Gastrocnemius medialis (tissue), 4 donors: ENCODE data around the gene CCDC85A. TPM values are rescaled to one million over a fixed set of nuclear protein-coding genes. Genes with fewer than 3 reads are reported as not detected.

ENCODE experiments used
- ATAC-seq, 2 donors: fragments of 150-250 bp; one replicate each; pipeline ENCODE4 v1.9.1; 2016
- DNase-seq, 2 donors: peaks; one replicate each; pipeline ENCODE4 v3.0.0-alpha.2; 2019
- H3K27ac ChIP-seq, 4 donors: fragments of 200-600 bp; sonication (generic); 1 replicate in 1 of 4; 2 replicates in 3 of 4; pipeline ENCODE4 v1.5.1; 2016 to 2018; ENCODE audit warnings: mild to moderate bottlenecking in 2 of 4, moderate library complexity in 1 of 4
- H3K27me3 ChIP-seq, 3 donors: fragments of 200-600 bp; sonication (generic) in 2 of 3; 1 replicate in 1 of 3; 2 replicates in 2 of 3; pipeline versions ENCODE4 v1.5.1 to v1.6.0; 2016 to 2019; ENCODE audit warnings: mild to moderate bottlenecking in 1 of 3, moderate library complexity in 1 of 3
- H3K36me3 ChIP-seq, 2 donors: fragments of 200-600 bp; sonication (generic) in 1 of 2; one replicate each; pipeline ENCODE4 v1.5.1; 2017 to 2018
- H3K4me1 ChIP-seq, 2 donors: fragments of 200-600 bp; sonication (generic) in 1 of 2; one replicate each; pipeline ENCODE4 v1.5.1; 2016 to 2017; ENCODE audit warnings: mild to moderate bottlenecking in 2 of 2
- H3K4me3 ChIP-seq, 4 donors: fragments of 200-600 bp; sonication (generic) in 3 of 4; 1 replicate in 1 of 4; 2 replicates in 3 of 4; pipeline ENCODE4 v1.5.1; 2016 to 2019; ENCODE audit warnings: mild to moderate bottlenecking in 2 of 4
- H3K9me3 ChIP-seq, 3 donors: fragments of 200-600 bp; sonication (generic) in 2 of 3; 1 replicate in 1 of 3; 2 replicates in 2 of 3; pipeline ENCODE4 v1.5.1; 2016 to 2019
- POLR2A ChIP-seq, 2 donors: fragments of 450-650 bp; IDR thresholded peaks; one replicate each; pipeline ENCODE4 v1.6.1; 2017; ENCODE audit warnings: antibody characterized with exemption in 2 of 2, mild to moderate bottlenecking in 2 of 2, moderate library complexity in 2 of 2
- in situ Hi-C, 4 donors: fragments of 200-750 bp; cut with MboI; loops; one replicate each; pipeline versions ENCODE4 v1.15.0 to v1.8.0; 2017; ENCODE audit warnings: low sequenced_read_pairs in 4 of 4
- intact Hi-C: fragments of 100-400 bp; cut with DNase I; formaldehyde crosslinking; loops from one replicate; pipeline ENCODE4 v1.15.1; 2023; ENCODE audit warnings: low total_unique reads
- total RNA-seq, 4 donors: library from RNA; depleted of rRNA; stranded (reverse); fragments of >200 nt; gene quantifications; one replicate each; pipeline versions ENCODE4 v1.1.0 to v1.2.3, GENCODE V29; 2016
- TF ChIP-seq, protein P1 (sequence below), 5 experiments: fragments of 450-650 bp in 3 of 5; fragments of 200-600 bp in 2 of 5; sonication (generic) in 2 of 5; IDR thresholded peaks in 4 of 5; conservative IDR thresholded peaks in 1 of 5; 1 replicate in 4 of 5; 2 replicates in 1 of 5; pipeline ENCODE4 v1.5.1; 2016 to 2019; ENCODE audit warnings: antibody characterized with exemption in 5 of 5, mild to moderate bottlenecking in 3 of 5, moderate library complexity in 3 of 5

The CCDC85A gene
- total RNA-seq, 4 donors from 2014 or later: 4.6 to 8.2 (median 6.1) TPM

DNA sequence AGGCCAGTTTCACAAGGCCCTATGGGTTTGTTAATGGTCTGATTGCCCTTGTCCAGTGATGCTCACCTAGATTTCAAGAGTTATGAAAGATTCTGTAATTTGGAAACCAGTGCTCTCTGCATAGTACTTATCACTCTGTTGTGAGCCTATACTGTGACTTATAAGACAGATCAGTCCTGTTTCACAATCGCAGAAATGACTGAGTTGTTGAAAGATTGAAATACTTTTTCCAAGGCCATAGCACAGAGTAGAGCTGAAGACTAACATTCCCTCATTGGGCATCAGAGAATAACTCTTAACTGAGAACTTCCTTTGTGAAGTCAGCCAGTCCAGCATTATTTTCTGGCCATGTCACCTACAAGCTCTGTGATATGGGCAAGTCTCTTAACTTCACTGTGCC lies 44.0 kb downstream of the CCDC85A start:
- no peak overlapping the region for H3K4me3 ChIP-seq
- intact Hi-C loops (no loop called here), in situ Hi-C loops (no loop called here)
- no peaks in the 10 kb centered on the region for H3K9me3 ChIP-seq
- H3K36me3 ChIP-seq: no peaks in the 10 kb centered on the region
- ATAC-seq (no peak), DNase-seq (no peak)
- H3K27me3 ChIP-seq: no peaks in the 10 kb centered on the region
- no peak for TF ChIP-seq POLR2A (IDR thresholded peaks at IDR 0.05)
- TF ChIP-seq, protein P1, sequence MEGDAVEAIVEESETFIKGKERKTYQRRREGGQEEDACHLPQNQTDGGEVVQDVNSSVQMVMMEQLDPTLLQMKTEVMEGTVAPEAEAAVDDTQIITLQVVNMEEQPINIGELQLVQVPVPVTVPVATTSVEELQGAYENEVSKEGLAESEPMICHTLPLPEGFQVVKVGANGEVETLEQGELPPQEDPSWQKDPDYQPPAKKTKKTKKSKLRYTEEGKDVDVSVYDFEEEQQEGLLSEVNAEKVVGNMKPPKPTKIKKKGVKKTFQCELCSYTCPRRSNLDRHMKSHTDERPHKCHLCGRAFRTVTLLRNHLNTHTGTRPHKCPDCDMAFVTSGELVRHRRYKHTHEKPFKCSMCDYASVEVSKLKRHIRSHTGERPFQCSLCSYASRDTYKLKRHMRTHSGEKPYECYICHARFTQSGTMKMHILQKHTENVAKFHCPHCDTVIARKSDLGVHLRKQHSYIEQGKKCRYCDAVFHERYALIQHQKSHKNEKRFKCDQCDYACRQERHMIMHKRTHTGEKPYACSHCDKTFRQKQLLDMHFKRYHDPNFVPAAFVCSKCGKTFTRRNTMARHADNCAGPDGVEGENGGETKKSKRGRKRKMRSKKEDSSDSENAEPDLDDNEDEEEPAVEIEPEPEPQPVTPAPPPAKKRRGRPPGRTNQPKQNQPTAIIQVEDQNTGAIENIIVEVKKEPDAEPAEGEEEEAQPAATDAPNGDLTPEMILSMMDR (IDR thresholded peaks at IDR 0.05 in 4 of 5, conservative IDR thresholded peaks at IDR 0.05 in 1 of 5): no peak
- H3K27ac ChIP-seq: no peak overlapping the region
- no peaks in the 10 kb centered on the region for H3K4me1 ChIP-seq

DNA sequence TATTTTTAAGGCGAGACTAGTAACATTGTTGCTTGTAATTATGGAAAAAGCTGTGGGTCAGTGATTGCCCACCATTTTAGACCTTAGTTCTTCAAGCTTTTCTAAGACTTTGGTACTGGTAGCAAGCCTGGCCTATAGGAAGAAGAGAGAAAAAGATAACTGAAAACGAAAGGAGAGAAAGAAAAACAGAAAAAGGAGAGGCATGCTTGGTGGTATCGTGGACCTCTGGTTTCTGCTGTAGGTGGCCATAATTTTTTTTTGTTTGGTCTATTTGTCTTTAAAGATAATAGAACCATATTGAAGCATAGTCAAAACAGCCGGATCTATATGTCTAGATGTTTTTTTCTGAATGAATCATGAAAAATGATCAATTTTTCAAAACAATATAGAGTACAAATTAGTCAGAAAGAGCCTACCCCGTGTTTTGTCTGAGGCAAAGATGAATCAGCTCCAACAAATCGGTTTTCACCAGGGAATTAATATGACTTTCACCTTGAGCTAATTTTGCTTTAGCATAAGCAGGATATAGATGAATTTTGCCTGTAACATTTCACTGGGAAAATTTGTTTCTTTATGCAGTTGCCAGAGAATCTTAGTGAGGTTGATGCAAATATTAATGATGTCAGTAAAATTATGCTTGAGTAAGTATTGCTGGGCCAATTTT lies 45.7 kb downstream of the CCDC85A start:
- H3K27ac ChIP-seq: no peak overlapping the region
- DNase-seq (no peak), ATAC-seq (no peak)
- no peaks in the 10 kb centered on the region for H3K36me3 ChIP-seq
- no peaks in the 10 kb centered on the region for H3K9me3 ChIP-seq
- in situ Hi-C loops: no loop called here
- H3K27me3 ChIP-seq: no peaks in the 10 kb centered on the region
- peaks cover 4 to 8% of the 10 kb centered on the region in 2 donors for H3K4me1 ChIP-seq
- intact Hi-C loops: no loop called here
- no peak overlapping the region for H3K4me3 ChIP-seq
- TF ChIP-seq POLR2A (IDR thresholded peaks at IDR 0.05): no peak
- TF ChIP-seq, protein P1 (IDR thresholded peaks at IDR 0.05 in 4 of 5, conservative IDR thresholded peaks at IDR 0.05 in 1 of 5): no peak

DNA sequence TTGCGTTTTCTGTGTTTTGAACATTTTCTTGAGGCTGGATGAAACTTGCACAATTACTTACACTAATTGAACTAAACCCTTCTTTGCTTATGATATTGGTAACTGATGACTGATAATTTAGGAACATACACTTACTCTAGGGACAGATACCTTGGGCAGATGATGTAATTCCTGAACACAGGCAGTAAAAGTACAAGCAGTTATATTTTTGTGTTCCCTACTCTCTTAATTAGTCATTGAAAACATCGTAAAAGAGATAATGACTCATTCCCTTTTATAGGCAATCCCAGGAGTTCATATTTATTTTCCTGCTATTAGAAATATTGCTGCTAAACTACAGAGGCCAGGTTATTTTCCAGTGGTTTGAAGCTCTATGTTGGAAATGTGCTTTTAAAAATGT lies 46.4 kb downstream of the CCDC85A start:
- no peak for ATAC-seq
- Histone ChIP-seq H3K27me3 (no peaks in the 10 kb centered on the region), H3K4me3 (no peak overlapping the region), H3K27ac (no peak overlapping the region), H3K36me3 (no peaks in the 10 kb centered on the region), H3K4me1 (peaks cover 4 to 8% of the 10 kb centered on the region in 2 donors), H3K9me3 (no peaks in the 10 kb centered on the region)
- no peak for DNase-seq
- intact Hi-C loops (no loop called here), in situ Hi-C loops (no loop called here)
- TF ChIP-seq, protein P1 (IDR thresholded peaks at IDR 0.05 in 4 of 5, conservative IDR thresholded peaks at IDR 0.05 in 1 of 5): no peak

DNA sequence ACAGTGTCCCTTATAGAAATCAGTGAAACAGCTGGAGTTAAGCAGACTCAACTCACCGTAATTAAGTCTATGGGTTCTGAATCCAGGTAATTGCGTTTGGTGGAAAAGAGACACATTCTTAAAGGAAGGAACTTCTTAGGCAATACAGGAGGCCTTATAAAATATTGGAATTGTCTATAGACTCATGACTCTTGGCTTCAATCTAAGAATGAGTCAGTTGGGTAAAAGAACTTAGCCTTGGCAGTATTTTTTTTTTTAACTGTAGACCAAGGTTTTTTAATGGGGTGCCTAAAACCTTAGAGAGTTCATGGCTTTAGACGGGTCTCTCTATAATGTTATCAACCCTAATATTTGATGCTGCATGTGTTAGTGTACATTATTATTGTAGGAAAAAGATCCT lies 47.6 kb downstream of the CCDC85A start:
- no peak for TF ChIP-seq POLR2A (IDR thresholded peaks at IDR 0.05)
- TF ChIP-seq, protein P1 (IDR thresholded peaks at IDR 0.05 in 4 of 5, conservative IDR thresholded peaks at IDR 0.05 in 1 of 5): no peak
- ATAC-seq: no peak
- H3K4me3 ChIP-seq: no peak overlapping the region
- intact Hi-C loops: no loop called here
- in situ Hi-C loops: no loop called here
- H3K27ac ChIP-seq: no peak overlapping the region
- no peaks in the 10 kb centered on the region for H3K9me3 ChIP-seq
- peaks cover 4 to 8% of the 10 kb centered on the region in 2 donors for H3K4me1 ChIP-seq
- DNase-seq: no peak
- H3K27me3 ChIP-seq: no peaks in the 10 kb centered on the region
- no peaks in the 10 kb centered on the region for H3K36me3 ChIP-seq

DNA sequence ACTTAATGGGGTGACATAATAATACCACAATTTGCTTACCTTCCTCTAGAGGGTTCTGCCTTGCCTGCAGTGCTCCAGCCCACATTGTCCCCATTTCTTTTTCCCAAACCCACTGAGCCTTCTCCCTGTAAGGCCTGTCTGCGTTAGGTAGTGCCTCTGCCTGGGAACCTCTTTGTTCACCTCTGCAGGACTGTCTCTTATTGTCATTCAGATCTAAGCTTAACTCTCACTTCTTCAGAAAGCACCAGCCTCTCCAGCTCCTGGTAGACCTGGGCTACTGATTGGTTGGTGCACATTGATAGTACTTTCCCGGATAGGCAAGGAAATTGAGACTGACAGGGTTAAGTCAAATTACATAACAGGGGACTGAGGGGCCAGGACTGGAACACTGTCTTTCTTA lies 49.1 kb downstream of the CCDC85A start:
- no peak for TF ChIP-seq POLR2A (IDR thresholded peaks at IDR 0.05)
- TF ChIP-seq, protein P1 (IDR thresholded peaks at IDR 0.05 in 4 of 5, conservative IDR thresholded peaks at IDR 0.05 in 1 of 5): no peak
- intact Hi-C loops (no loop called here), in situ Hi-C loops (no loop called here)
- no peak overlapping the region for H3K4me3 ChIP-seq
- H3K27me3 ChIP-seq: no peaks in the 10 kb centered on the region
- H3K9me3 ChIP-seq: no peaks in the 10 kb centered on the region
- DNase-seq (no peak), ATAC-seq (no peak)
- no peaks in the 10 kb centered on the region for H3K36me3 ChIP-seq
- H3K27ac ChIP-seq: no peak overlapping the region
- H3K4me1 ChIP-seq: peaks cover 4 to 8% of the 10 kb centered on the region in 2 donors
